Endothelial cell of umbilical vein (primary cell): ENCODE results near the gene EIF3B. TPM values are rescaled to one million over a fixed set of nuclear protein-coding genes. Genes with fewer than 3 reads are reported as not detected.
"Not testable (repeated sequence)": the region's sequence is repeated elsewhere in the genome, so short reads cannot be mapped to it uniquely, and the experiment has no call there.

Experiments used
- Bru-seq: library from RNA; stranded (reverse); fragments of 400-500 nt; gene quantifications from one replicate; lab custom pipeline; 2021; lab: Mats Ljungman, UMichigan
- BruChase-seq, 2 experiments: library from RNA; stranded (reverse); fragments of 400-500 nt; gene quantifications; one replicate each; lab custom pipeline; 2021; lab: Mats Ljungman, UMichigan
- BruUV-seq: library from RNA; stranded (reverse); fragments of 400-500 nt; replicated peaks from 2 replicates; lab custom pipeline; 2021; lab: Mats Ljungman, UMichigan
- CTCF ChIA-PET: fragments of 300-600, 350-600 bp; sonication (Branson Sonifier 250); formaldehyde crosslinking; loops from one replicate; lab custom pipeline; 2021; ENCODE audit warnings: antibody characterized with exemption, inconsistent platforms; lab: Charles Lee
- POLR2A ChIA-PET: fragments of 300-600, 350-600 bp; sonication (Branson Sonifier 250); formaldehyde crosslinking; loops from one replicate; lab custom pipeline; 2021; ENCODE audit warnings: antibody characterized with exemption, inconsistent platforms; lab: Charles Lee
- DNase-seq: peaks from one replicate; pipeline ENCODE4 v3.0.0-alpha.2; 2011; ENCODE audit warnings: low read depth, low spot score
- FAIRE-seq: peaks from 2 replicates; lab custom pipeline; 2011; peaks lifted over from hg19 to GRCh38; lab: Jason Lieb, UNC
- H2AFZ ChIP-seq: 2 replicates; pipeline ENCODE4 v1.6.0; 2012; ENCODE audit warnings: low read depth, low read length, control low read depth, inconsistent platforms
- H3K27ac ChIP-seq: 2 replicates; pipeline ENCODE4 v1.5.1; 2011; ENCODE audit warnings: low read depth, mild to moderate bottlenecking, control low read depth, low read length, moderate library complexity; ENCODE audit not compliant: insufficient read depth
- H3K27me3 ChIP-seq, 2 experiments: 2 replicates each; pipeline versions ENCODE4 v1.6.0 to v1.6.1; 2011; ENCODE audit warnings: low read length in 2 of 2, mixed read lengths in 1 of 2; ENCODE audit not compliant: control insufficient read depth in 2 of 2, insufficient read depth in 2 of 2
- H3K36me3 ChIP-seq, 2 experiments: 2 replicates in 1 of 2; 3 replicates in 1 of 2; pipeline ENCODE4 v1.5.1; 2011; ENCODE audit warnings: low read length in 2 of 2, mild to moderate bottlenecking in 1 of 2, moderate library complexity in 1 of 2; ENCODE audit not compliant: control insufficient read depth in 2 of 2, insufficient read depth in 2 of 2; ENCODE audit errors: extremely low read depth in 1 of 2
- H3K4me1 ChIP-seq: 3 replicates; pipeline ENCODE4 v1.5.1; 2011; ENCODE audit warnings: mild to moderate bottlenecking, low read length; ENCODE audit not compliant: control insufficient read depth, insufficient read depth; ENCODE audit errors: extremely low read depth
- H3K4me2 ChIP-seq: 2 replicates; pipeline ENCODE4 v1.6.1; 2011; ENCODE audit warnings: low read length, control low read depth, mixed read lengths; ENCODE audit not compliant: insufficient read depth
- H3K4me3 ChIP-seq, 3 experiments: fragments of 200-600 bp in 1 of 3; sonication (generic), shearing (Covaris generic) in 1 of 3; replicated peaks in 1 of 3; 2 replicates each; pipeline ENCODE4 v1.5.1; 2011 to 2016; ENCODE audit warnings: control low read depth in 3 of 3, low read length in 3 of 3, mild to moderate bottlenecking in 2 of 3, inconsistent platforms in 1 of 3, low read depth in 1 of 3, moderate library complexity in 1 of 3; ENCODE audit not compliant: insufficient read depth in 1 of 3
- H3K79me2 ChIP-seq: 2 replicates; pipeline ENCODE4 v1.6.0; 2012; ENCODE audit warnings: low read length, inconsistent platforms; ENCODE audit not compliant: control insufficient read depth, insufficient read depth
- H3K9ac ChIP-seq: replicated peaks from 2 replicates; pipeline ENCODE3; 2011; ENCODE audit warnings: low read length, control low read depth; ENCODE audit not compliant: insufficient read depth; ENCODE audit errors: extremely low read depth
- H3K9me1 ChIP-seq: replicated peaks from 3 replicates; pipeline ENCODE4 v1.6.0; 2011; ENCODE audit warnings: mild to moderate bottlenecking, low read length; ENCODE audit not compliant: control insufficient read depth, insufficient read depth; ENCODE audit errors: extremely low read depth
- H3K9me3 ChIP-seq: replicated peaks from 2 replicates; pipeline ENCODE4 v1.5.1; 2012; ENCODE audit warnings: low read length, inconsistent platforms; ENCODE audit not compliant: control insufficient read depth, insufficient read depth
- H4K20me1 ChIP-seq: replicated peaks from 2 replicates; pipeline ENCODE3; 2011; ENCODE audit warnings: mild to moderate bottlenecking, low read length; ENCODE audit not compliant: control insufficient read depth, insufficient read depth; ENCODE audit errors: extremely low read depth
- MYC ChIP-seq: IDR thresholded peaks from one replicate; pipeline ENCODE4 v1.6.1; 2011; ENCODE audit warnings: mild to moderate bottlenecking, low read depth, low read length
- POLR2A ChIP-seq: IDR thresholded peaks from 2 replicates; pipeline ENCODE4 v1.6.1; 2012; ENCODE audit warnings: low read depth, mild to moderate bottlenecking, control low read depth, low read length
- POLR2AphosphoS5 ChIP-seq: IDR thresholded peaks from 2 replicates; pipeline ENCODE4 v1.6.1; 2012; ENCODE audit warnings: low read depth, mild to moderate bottlenecking, control low read depth, low read length, moderate library complexity; ENCODE audit not compliant: insufficient read depth
- dilution Hi-C: fragments of 300-500 bp; cut with MboI; formaldehyde crosslinking; loops from one replicate; pipeline ENCODE4 v1.15.0; 2019; ENCODE audit warnings: low sequenced_read_pairs; ENCODE audit not compliant: extremely low pct_ligation_motif_present
- intact Hi-C: fragments of 100-400 bp; cut with micrococcal nuclease; formaldehyde crosslinking; loops from one replicate; pipeline ENCODE4 v1.10.0; 2022
- long read RNA-seq: library from polyadenylated mRNA; stranded (forward); transcript quantifications from one replicate; pipeline ENCODE4 v2.0.0, GENCODE V29; 2021
- polyA minus RNA-seq, 3 experiments: library from RNA; depleted of rRNA, polyadenylated mRNA; stranded (reverse); fragments of >200 nt; gene quantifications; 1 replicate in 1 of 3; 2 replicates in 2 of 3; pipeline ENCODE4 v1.2.3, GENCODE V29; 2011
- polyA plus RNA-seq, 4 experiments: library from polyadenylated mRNA; depleted of rRNA in 3 of 4; stranded (reverse) in 3 of 4; unstranded in 1 of 4; fragments of >200 nt; gene quantifications; 2 replicates each; pipeline versions ENCODE4 v1.2.1 to v1.2.3, GENCODE V29; 2011 to 2012; ENCODE audit warnings: missing spikeins in 1 of 4
- total RNA-seq: library from RNA; stranded (reverse); gene quantifications from 2 replicates; pipeline ENCODE4 v1.2.3, GENCODE V29; 2021
- TF ChIP-seq, protein P1 (sequence below): IDR thresholded peaks from 2 replicates; pipeline ENCODE4 v1.6.1; 2011; ENCODE audit not compliant: insufficient read depth, insufficient read length
- TF ChIP-seq, protein P2 (sequence below), 2 donors: IDR thresholded peaks; 1 replicate in 1 of 2; 2 replicates in 1 of 2; pipeline ENCODE4 v1.5.1; 2011; ENCODE audit warnings: low read length in 2 of 2, mild to moderate bottlenecking in 2 of 2, moderate library complexity in 2 of 2, control low read depth in 1 of 2, inconsistent platforms in 1 of 2, low read depth in 1 of 2; ENCODE audit not compliant: insufficient read depth in 1 of 2; ENCODE audit errors: extremely low read depth in 1 of 2

EIF3B gene
- total RNA-seq = 198 and 207 TPM in 2 replicates
- 104 and 107 TPM in 2 replicates for polyA plus RNA-seq
- 93.2 and 103 TPM in 2 replicates for polyA plus RNA-seq (2011; cell fraction: cytosol; rRNA removed)
- 273 and 313 TPM in 2 replicates for polyA plus RNA-seq (2011; cell fraction: nucleus; rRNA removed)
- polyA plus RNA-seq (2012) = 163 and 181 TPM in 2 replicates
- polyA minus RNA-seq = 113 and 145 TPM in 2 replicates
- 136 TPM for polyA minus RNA-seq (2011; cell fraction: cytosol; rRNA and poly(A)+ RNA removed)
- 83.3 and 97.0 TPM in 2 replicates for polyA minus RNA-seq (2011; cell fraction: nucleus; rRNA and poly(A)+ RNA removed)
- percentile 87 among the genes with signal in this experiment for Bru-seq, nascent RNA
- percentile 96 among the genes with signal in this experiment for BruChase-seq, experiment 1, labeled RNA remaining after a 6-hour chase
- BruChase-seq, experiment 2, labeled RNA remaining after a 2-hour chase = percentile 91 among the genes with signal in this experiment
- long read RNA-seq, transcript EIF3B-201 (19 exons, 3,055 nt) = major isoform, 259 of 651 reads
- long read RNA-seq, transcript EIF3B-202 (19 exons, 2,966 nt) = minor isoform, 194 of 651 reads
- long read RNA-seq, partial matches to known transcripts = 58 of 651 reads
- long read RNA-seq, other reads (novel, unspliced or antisense) = 140 of 651 reads

DNA sequence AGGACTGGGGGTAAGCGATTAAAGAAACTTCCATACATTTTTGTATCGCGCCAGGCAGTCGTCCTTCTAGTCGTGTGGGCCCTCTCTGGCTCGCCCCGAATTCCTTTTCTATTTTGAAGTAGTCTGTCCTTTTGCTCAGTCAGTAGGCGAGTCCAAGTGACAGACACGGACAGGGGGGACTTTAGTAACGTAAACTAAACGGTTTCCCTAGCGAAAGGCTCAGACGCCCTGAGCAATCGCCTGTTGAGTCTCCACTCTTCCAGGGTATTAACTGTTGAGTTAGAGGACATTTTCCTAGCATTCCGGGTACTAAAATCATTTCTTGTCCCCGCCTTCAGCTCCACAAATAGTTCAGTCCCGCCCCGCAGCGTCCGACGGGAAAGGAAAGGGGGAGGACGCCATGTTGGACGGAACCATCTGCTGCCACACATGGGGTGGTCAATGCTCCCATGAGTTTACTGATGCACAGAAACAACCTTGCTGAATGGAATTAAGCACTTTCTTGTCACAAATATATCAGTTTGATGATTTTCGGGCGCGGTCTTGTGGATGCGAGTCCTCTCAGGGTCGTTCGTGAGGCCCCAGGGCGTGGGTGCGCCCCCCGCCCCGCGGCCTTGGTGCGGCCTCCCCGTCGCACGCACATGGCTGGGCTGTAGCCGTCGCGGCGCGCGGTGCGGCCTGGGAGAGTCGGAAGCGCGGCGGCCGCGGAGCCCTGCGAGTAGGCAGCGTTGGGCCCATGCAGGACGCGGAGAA is at the start of gene EIF3B:
Gene EIF3B, plus strand, starts transcription at position 642 of the 753 bp plus-strand sequence. Its CDS starts 95 bp downstream, at position 737.
- CTCF ChIA-PET = interaction anchor here (0.6 to 2.8 kb wide), 7 partner anchors 10 to 775 kb away, joined by 3 to 8 read pairs (median 4); no protein-coding TSS in a partner anchor
- dilution Hi-C loops (no loop called here), intact Hi-C loops (loop anchor here (1.0 to 5.0 kb wide), 3 partner anchors 40 to 242 kb away; partner anchors contain the start of genes CHST12 and SNX8)

DNA sequence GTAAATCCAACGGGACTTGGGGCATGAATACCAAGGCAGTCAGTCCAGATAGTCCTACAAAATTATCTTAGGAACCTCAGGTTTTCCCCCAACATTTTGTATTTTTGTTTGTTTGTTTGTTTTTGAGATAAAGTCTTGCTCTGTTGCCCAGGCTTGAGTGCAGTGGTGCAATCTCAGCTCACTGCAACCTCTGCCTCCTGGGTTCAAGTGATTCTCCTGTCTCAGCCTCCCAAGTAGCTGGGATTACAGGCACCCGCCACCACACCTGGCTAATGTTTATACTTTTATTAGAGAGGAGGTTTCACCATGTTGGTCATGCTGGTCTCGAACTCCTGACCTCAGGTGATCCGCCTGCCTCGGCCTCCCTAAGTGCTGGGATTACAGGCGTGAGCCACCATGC is 49.4 kb upstream of the EIF3B start:
- H3K9ac ChIP-seq, H4K20me1 ChIP-seq, dilution Hi-C loops, H3K79me2 ChIP-seq, H3K9me1 ChIP-seq, H3K27me3 ChIP-seq, DNase-seq, H3K4me2 ChIP-seq, BruUV-seq, H3K4me3 ChIP-seq, H3K4me1 ChIP-seq, H3K36me3 ChIP-seq, H2AFZ ChIP-seq, H3K9me3 ChIP-seq, FAIRE-seq, intact Hi-C loops, H3K27ac ChIP-seq: not testable (repeated sequence)
- ChIA-PET POLR2A (interaction anchor here (0.7 to 1.0 kb wide), 2 partner anchors 16 to 34 kb away, joined by 3 read pairs; no protein-coding TSS in a partner anchor), CTCF (interaction anchor here (0.6 to 0.9 kb wide), 3 partner anchors 13 to 57 kb away, joined by 3 to 4 read pairs (median 3); no protein-coding TSS in a partner anchor)

More for the DNA sequence above, at the start of gene EIF3B:
- Histone ChIP-seq H3K9ac (peak within 1 kb of the TSS; percentile 100), H2AFZ (peak within 1 kb of the TSS; percentile 92), H3K27ac (peak within 1 kb of the TSS; percentile 99), H3K9me3 (no peaks in the 10 kb centered on the region), H3K27me3 (no peaks in the 10 kb centered on the region), H3K4me2 (peak within 1 kb of the TSS; percentile 83), H4K20me1 (no peaks in the 10 kb centered on the region), H3K9me1 (no peaks in the 10 kb centered on the region), H3K36me3 (peaks cover 0 to 3% of the 10 kb centered on the region in 2 experiments), H3K4me1 (peaks cover 13% of the 10 kb centered on the region), H3K79me2 (peaks cover 47% of the 10 kb centered on the region), H3K4me3 (peak within 1 kb of the TSS; percentile 79 to 86 (median 84))
- TF ChIP-seq, protein P1, sequence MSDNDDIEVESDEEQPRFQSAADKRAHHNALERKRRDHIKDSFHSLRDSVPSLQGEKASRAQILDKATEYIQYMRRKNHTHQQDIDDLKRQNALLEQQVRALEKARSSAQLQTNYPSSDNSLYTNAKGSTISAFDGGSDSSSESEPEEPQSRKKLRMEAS = peak; percentile 83
- TF ChIP-seq MYC (peak; percentile 98), POLR2A (peak; percentile 86), POLR2AphosphoS5 (peak; percentile 94)
- TF ChIP-seq, protein P2, sequence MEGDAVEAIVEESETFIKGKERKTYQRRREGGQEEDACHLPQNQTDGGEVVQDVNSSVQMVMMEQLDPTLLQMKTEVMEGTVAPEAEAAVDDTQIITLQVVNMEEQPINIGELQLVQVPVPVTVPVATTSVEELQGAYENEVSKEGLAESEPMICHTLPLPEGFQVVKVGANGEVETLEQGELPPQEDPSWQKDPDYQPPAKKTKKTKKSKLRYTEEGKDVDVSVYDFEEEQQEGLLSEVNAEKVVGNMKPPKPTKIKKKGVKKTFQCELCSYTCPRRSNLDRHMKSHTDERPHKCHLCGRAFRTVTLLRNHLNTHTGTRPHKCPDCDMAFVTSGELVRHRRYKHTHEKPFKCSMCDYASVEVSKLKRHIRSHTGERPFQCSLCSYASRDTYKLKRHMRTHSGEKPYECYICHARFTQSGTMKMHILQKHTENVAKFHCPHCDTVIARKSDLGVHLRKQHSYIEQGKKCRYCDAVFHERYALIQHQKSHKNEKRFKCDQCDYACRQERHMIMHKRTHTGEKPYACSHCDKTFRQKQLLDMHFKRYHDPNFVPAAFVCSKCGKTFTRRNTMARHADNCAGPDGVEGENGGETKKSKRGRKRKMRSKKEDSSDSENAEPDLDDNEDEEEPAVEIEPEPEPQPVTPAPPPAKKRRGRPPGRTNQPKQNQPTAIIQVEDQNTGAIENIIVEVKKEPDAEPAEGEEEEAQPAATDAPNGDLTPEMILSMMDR (IDR thresholded peaks at IDR 0.05; ENCODE audit: extremely low read depth in 1 of 2, insufficient read depth in 1 of 2, low read depth in 1 of 2, low read length in 2 of 2) = no peak
- peak; percentile 93 for FAIRE-seq
- POLR2A ChIA-PET = interaction anchor here (0.5 to 1.5 kb wide), 5 partner anchors 34 to 277 kb away, joined by 3 to 10 read pairs (median 4); no protein-coding TSS in a partner anchor
- BruUV-seq = no TSS peak
- DNase-seq = peak; percentile 94
